ENCODE measurements around the gene LRPPRC. TPM values are rescaled to one million over a fixed set of nuclear protein-coding genes. Genes with fewer than 3 reads are reported as not detected.

The LRPPRC gene
- total RNA-seq, 1 experiment from 2014 or later = 253 TPM

- H3K36me3 Mint-ChIP-seq = peaks cover 48% of the 10 kb centered on the region
- DNase-seq (ENCODE audit: low spot score) = no peak
- no peak overlapping the region for H3K4me3 Mint-ChIP-seq
- ATAC-seq = no peak
- H3K27ac Mint-ChIP-seq = no peak overlapping the region
- ChIA-PET CTCF (no interaction called here), POLR2A (interaction anchor here (0.6 kb wide), 1 partner anchor 45 kb away, joined by 3 read pairs; no protein-coding TSS in a partner anchor)
- peaks cover 24% of the 10 kb centered on the region for H3K4me1 Mint-ChIP-seq
- no peak for TF ChIP-seq MXD4 (CRISPR knock-in tag; IDR thresholded peaks at IDR 0.05; ENCODE audit: borderline replicate concordance)
- TF ChIP-seq GRHL2 (CRISPR knock-in tag; IDR thresholded peaks at IDR 0.05; ENCODE audit: insufficient replicate concordance, severe bottlenecking) = no peak
- no peak for TF ChIP-seq AFF4 (CRISPR knock-in tag; IDR thresholded peaks at IDR 0.05; ENCODE audit: borderline replicate concordance)
- no peak for TF ChIP-seq JAZF1 (CRISPR knock-in tag; IDR thresholded peaks at IDR 0.05)
- TF ChIP-seq IRF2 (CRISPR knock-in tag; IDR thresholded peaks at IDR 0.05; ENCODE audit: borderline replicate concordance, low read depth) = no peak
- no peak for TF ChIP-seq ZNF121 (CRISPR knock-in tag; IDR thresholded peaks at IDR 0.05)
- TF ChIP-seq, protein P1, sequence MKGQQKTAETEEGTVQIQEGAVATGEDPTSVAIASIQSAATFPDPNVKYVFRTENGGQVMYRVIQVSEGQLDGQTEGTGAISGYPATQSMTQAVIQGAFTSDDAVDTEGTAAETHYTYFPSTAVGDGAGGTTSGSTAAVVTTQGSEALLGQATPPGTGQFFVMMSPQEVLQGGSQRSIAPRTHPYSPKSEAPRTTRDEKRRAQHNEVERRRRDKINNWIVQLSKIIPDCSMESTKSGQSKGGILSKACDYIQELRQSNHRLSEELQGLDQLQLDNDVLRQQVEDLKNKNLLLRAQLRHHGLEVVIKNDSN (CRISPR knock-in tag; IDR thresholded peaks at IDR 0.05) = no peak
- TF ChIP-seq KAT7 (CRISPR knock-in tag; IDR thresholded peaks at IDR 0.05; ENCODE audit: borderline replicate concordance) = no peak
- TF ChIP-seq ZBTB21 (CRISPR knock-in tag; IDR thresholded peaks at IDR 0.05; ENCODE audit: borderline replicate concordance) = no peak
- TF ChIP-seq ZNF281 (CRISPR knock-in tag; IDR thresholded peaks at IDR 0.05) = no peak
- TF ChIP-seq ATF2 (CRISPR knock-in tag; IDR thresholded peaks at IDR 0.05; ENCODE audit: borderline replicate concordance, low read depth) = no peak
- TF ChIP-seq RORB (CRISPR knock-in tag; IDR thresholded peaks at IDR 0.05) = no peak
- TF ChIP-seq GTF2I (CRISPR knock-in tag; conservative IDR thresholded peaks at IDR 0.05) = no peak
- TF ChIP-seq, protein P2, sequence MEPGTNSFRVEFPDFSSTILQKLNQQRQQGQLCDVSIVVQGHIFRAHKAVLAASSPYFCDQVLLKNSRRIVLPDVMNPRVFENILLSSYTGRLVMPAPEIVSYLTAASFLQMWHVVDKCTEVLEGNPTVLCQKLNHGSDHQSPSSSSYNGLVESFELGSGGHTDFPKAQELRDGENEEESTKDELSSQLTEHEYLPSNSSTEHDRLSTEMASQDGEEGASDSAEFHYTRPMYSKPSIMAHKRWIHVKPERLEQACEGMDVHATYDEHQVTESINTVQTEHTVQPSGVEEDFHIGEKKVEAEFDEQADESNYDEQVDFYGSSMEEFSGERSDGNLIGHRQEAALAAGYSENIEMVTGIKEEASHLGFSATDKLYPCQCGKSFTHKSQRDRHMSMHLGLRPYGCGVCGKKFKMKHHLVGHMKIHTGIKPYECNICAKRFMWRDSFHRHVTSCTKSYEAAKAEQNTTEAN (CRISPR knock-in tag; IDR thresholded peaks at IDR 0.05) = no peak
- no peak for TF ChIP-seq SMAD4 (CRISPR knock-in tag; IDR thresholded peaks at IDR 0.05)
- no peak for TF ChIP-seq TEAD4 (CRISPR knock-in tag; IDR thresholded peaks at IDR 0.05)
- no peaks in the 10 kb centered on the region for H3K9me3 Mint-ChIP-seq
- no peaks in the 10 kb centered on the region; the same call in 1 of the 2 replicates for H3K27me3 Mint-ChIP-seq (ENCODE audit: low read depth)
Measured at GRCh38 chr2:43984533-43984932, 11.3 kb downstream of the LRPPRC start.
